H1 (cell line): ENCODE results near the gene PIMREG. TPM values are rescaled to one million over a fixed set of nuclear protein-coding genes. Genes with fewer than 3 reads are reported as not detected.

Experiments
- CTCF ChIA-PET: fragments of 300-600 bp; sonication (Branson Sonifier 250); formaldehyde crosslinking; loops from one replicate; lab custom pipeline; 2021; ENCODE audit not compliant: partially characterized antibody; lab: Charles Lee
- POLR2A ChIA-PET: fragments of 300-600 bp; sonication (Branson Sonifier 250); formaldehyde crosslinking; loops from one replicate; lab custom pipeline; 2021; ENCODE audit warnings: inconsistent platforms; ENCODE audit not compliant: partially characterized antibody; lab: Charles Lee
- DNase-seq, 2 experiments: peaks; one replicate each; pipeline versions ENCODE4 v3.0.0 to v3.0.0-alpha.2; 2010 to 2022; ENCODE audit warnings: low spot score in 2 of 2, low read depth in 1 of 2, mixed read lengths in 1 of 2
- FAIRE-seq: peaks from 2 replicates; lab custom pipeline; 2011; peaks lifted over from hg19 to GRCh38; lab: Jason Lieb, UNC
- H2AFZ ChIP-seq: 2 replicates; pipeline ENCODE4 v1.8.1; 2012; ENCODE audit warnings: low read length, inconsistent platforms
- H2AK5ac ChIP-seq: 2 replicates; pipeline ENCODE4 v1.6.1; 2013; ENCODE audit warnings: low read depth, low read length
- H2BK120ac ChIP-seq: replicated peaks from 2 replicates; pipeline ENCODE3; 2013; ENCODE audit warnings: low read depth, low read length, inconsistent platforms
- H2BK12ac ChIP-seq: 2 replicates; pipeline ENCODE4 v1.6.1; 2013; ENCODE audit warnings: low read depth, low read length
- H2BK15ac ChIP-seq: 2 replicates; pipeline ENCODE4 v1.6.1; 2013; ENCODE audit warnings: low read length
- H2BK20ac ChIP-seq: 2 replicates; pipeline ENCODE4 v1.6.1; 2013; ENCODE audit warnings: low read length
- H2BK5ac ChIP-seq: 2 replicates; pipeline ENCODE4 v1.6.1; 2013; ENCODE audit warnings: low read depth, low read length
- H3K14ac ChIP-seq: 2 replicates; pipeline ENCODE4 v1.6.1; 2013; ENCODE audit warnings: inconsistent platforms; ENCODE audit not compliant: insufficient read length
- H3K18ac ChIP-seq: 2 replicates; pipeline ENCODE4 v1.6.1; 2013; ENCODE audit warnings: low read length; ENCODE audit errors: extremely low read depth
- H3K23ac ChIP-seq: 2 replicates; pipeline ENCODE4 v1.6.1; 2013; ENCODE audit warnings: inconsistent platforms; ENCODE audit not compliant: insufficient read length
- H3K23me2 ChIP-seq: 2 replicates; pipeline ENCODE4 v1.6.1; 2013; ENCODE audit warnings: low read depth, low read length
- H3K27ac ChIP-seq: 2 replicates; pipeline ENCODE4 v1.6.1; 2011; ENCODE audit warnings: low read depth, low read length, inconsistent platforms
- H3K27me3 ChIP-seq, 4 experiments: replicated peaks in 1 of 4; 1 replicate in 1 of 4; 2 replicates in 3 of 4; pipeline versions ENCODE4 v1.6.1 to v1.8.1; 2011 to 2013; ENCODE audit warnings: low read length in 3 of 4, mild to moderate bottlenecking in 3 of 4, inconsistent platforms in 2 of 4, mixed read lengths in 2 of 4, moderate library complexity in 1 of 4; ENCODE audit not compliant: control insufficient read depth in 3 of 4, insufficient read depth in 3 of 4; ENCODE audit errors: extremely low read depth in 1 of 4
- H3K36me3 ChIP-seq, 4 experiments: 2 replicates each; pipeline versions ENCODE4 v1.6.1 to v1.8.1; 2011 to 2013; ENCODE audit warnings: mild to moderate bottlenecking in 4 of 4, low read length in 3 of 4, moderate library complexity in 2 of 4, control low read depth in 1 of 4, inconsistent platforms in 1 of 4; ENCODE audit not compliant: insufficient read depth in 4 of 4, control insufficient read depth in 2 of 4
- H3K4ac ChIP-seq: replicated peaks from 2 replicates; pipeline ENCODE3; 2013; ENCODE audit warnings: low read length, low read depth, mixed read lengths, inconsistent platforms; ENCODE audit not compliant: insufficient read length
- H3K4me1 ChIP-seq, 4 experiments: replicated peaks in 1 of 4; 1 replicate in 1 of 4; 2 replicates in 3 of 4; pipeline versions ENCODE4 v1.6.1 to v1.8.1; 2011 to 2013; ENCODE audit warnings: low read length in 3 of 4, inconsistent platforms in 2 of 4, mixed read lengths in 1 of 4; ENCODE audit not compliant: insufficient read depth in 4 of 4, control insufficient read depth in 3 of 4
- H3K4me2 ChIP-seq, 2 experiments: 2 replicates each; pipeline versions ENCODE4 v1.6.1 to v1.8.1; 2011 to 2013; ENCODE audit warnings: low read depth in 2 of 2, low read length in 2 of 2, control low read depth in 1 of 2, inconsistent platforms in 1 of 2, mild to moderate bottlenecking in 1 of 2; ENCODE audit not compliant: insufficient read depth in 1 of 2
- H3K4me3 ChIP-seq, 4 experiments: fragments of 200-600, 300-600 bp in 1 of 4; sonication (generic), shearing (Covaris generic), sonication (Bioruptor Twin) in 1 of 4; 2 replicates each; pipeline versions ENCODE4 v1.5.1 to v1.8.1; 2011 to 2016; ENCODE audit warnings: low read length in 4 of 4, low read depth in 3 of 4, control low read depth in 2 of 4, inconsistent platforms in 2 of 4, mild to moderate bottlenecking in 2 of 4, mixed read lengths in 1 of 4, moderate library complexity in 1 of 4; ENCODE audit not compliant: insufficient read depth in 2 of 4; ENCODE audit errors: extremely low read depth in 1 of 4
- H3K56ac ChIP-seq: replicated peaks from 2 replicates; pipeline ENCODE3; 2013; ENCODE audit warnings: low read depth, mild to moderate bottlenecking, mixed read lengths, low read length, inconsistent platforms; ENCODE audit not compliant: insufficient read length
- H3K79me1 ChIP-seq: 2 replicates; pipeline ENCODE4 v1.6.1; 2013; ENCODE audit warnings: low read depth, low read length, control low read depth
- H3K79me2 ChIP-seq, 2 experiments: 2 replicates each; pipeline versions ENCODE4 v1.6.1 to v1.8.1; 2012 to 2013; ENCODE audit warnings: low read length in 2 of 2, mild to moderate bottlenecking in 2 of 2, inconsistent platforms in 1 of 2; ENCODE audit not compliant: insufficient read depth in 2 of 2, control insufficient read depth in 1 of 2
- H3K9ac ChIP-seq, 4 experiments: replicated peaks in 1 of 4; 1 replicate in 1 of 4; 2 replicates in 3 of 4; pipeline versions ENCODE4 v1.6.1 to v1.8.1; 2011 to 2013; ENCODE audit warnings: low read depth in 3 of 4, low read length in 3 of 4, control low read depth in 2 of 4, mild to moderate bottlenecking in 2 of 4, moderate library complexity in 2 of 4, inconsistent platforms in 1 of 4; ENCODE audit errors: extremely low read depth in 1 of 4
- H3K9me3 ChIP-seq, 2 experiments: 2 replicates each; pipeline versions ENCODE4 v1.6.1 to v1.8.1; 2012 to 2013; ENCODE audit warnings: mild to moderate bottlenecking in 2 of 2, moderate library complexity in 2 of 2, control low read depth in 1 of 2, inconsistent platforms in 1 of 2, low read depth in 1 of 2, low read length in 1 of 2, mixed read lengths in 1 of 2; ENCODE audit not compliant: insufficient read depth in 2 of 2
- H4K20me1 ChIP-seq, 2 experiments: replicated peaks in 1 of 2; 2 replicates each; pipeline versions ENCODE3 to v1.8.1; 2011 to 2013; ENCODE audit warnings: inconsistent platforms in 2 of 2, low read length in 2 of 2, mild to moderate bottlenecking in 1 of 2; ENCODE audit not compliant: insufficient read depth in 2 of 2, control insufficient read depth in 1 of 2
- H4K5ac ChIP-seq: 2 replicates; pipeline ENCODE4 v1.6.1; 2013; ENCODE audit warnings: low read length, low read depth, mixed read lengths, inconsistent platforms; ENCODE audit not compliant: insufficient read length
- H4K8ac ChIP-seq: 2 replicates; pipeline ENCODE4 v1.8.0; 2013; ENCODE audit warnings: mild to moderate bottlenecking, moderate library complexity, low read length, inconsistent platforms; ENCODE audit not compliant: insufficient read depth; ENCODE audit errors: extremely low read depth
- H4K91ac ChIP-seq: replicated peaks from 2 replicates; pipeline ENCODE3; 2013; ENCODE audit warnings: low read length, mixed read lengths, inconsistent platforms; ENCODE audit not compliant: insufficient read length
- BCL11A ChIP-seq, 2 experiments: IDR thresholded peaks; one replicate each; pipeline ENCODE4 v1.6.1; 2011; ENCODE audit warnings: low read depth in 2 of 2, low read length in 2 of 2, mild to moderate bottlenecking in 2 of 2
- BRCA1 ChIP-seq: IDR thresholded peaks from 2 replicates; pipeline ENCODE4 v1.6.1; 2012; ENCODE audit warnings: low read depth, low read length, improper control_type of control experiment
- POLR2A ChIP-seq, 2 experiments: IDR thresholded peaks; 1 replicate in 1 of 2; 2 replicates in 1 of 2; pipeline ENCODE4 v1.6.1; 2011; ENCODE audit warnings: low read depth in 2 of 2, low read length in 2 of 2, mild to moderate bottlenecking in 2 of 2; ENCODE audit errors: control extremely low read depth in 1 of 2
- POU5F1 ChIP-seq: IDR thresholded peaks from 2 replicates; pipeline ENCODE4 v1.6.1; 2011; ENCODE audit warnings: low read depth, mild to moderate bottlenecking, low read length, moderate library complexity
- SP4 ChIP-seq: IDR thresholded peaks from 2 replicates; pipeline ENCODE4 v1.6.1; 2012; ENCODE audit warnings: low read length, inconsistent platforms
- WGBS, 2 experiments: shearing (Covaris generic) in 1 of 2; methylation state at CpG; one replicate each; pipeline versions ENCODE4 v1.1.6 to v1.1.7; 2013 to 2015; ENCODE audit warnings: low lambda C conversion rate in 2 of 2, mixed read lengths in 2 of 2, inconsistent platforms in 1 of 2, low coverage in 1 of 2, missing lambda C conversion rate in 1 of 2; ENCODE audit not compliant: insufficient replicate concordance in 2 of 2, insufficient coverage in 1 of 2, insufficient read length in 1 of 2; ENCODE audit errors: extremely low coverage in 1 of 2, missing lambda C conversion rate in 1 of 2; 5-methylcytosine and 5-hydroxymethylcytosine counted together
- polyA plus RNA-seq, 7 experiments: library from polyadenylated mRNA; depleted of rRNA in 3 of 7; stranded (reverse) in 5 of 7; unstranded in 2 of 7; fragments of >200 nt in 5 of 7; fragments of 200-250 nt in 2 of 7; gene quantifications; 1 replicate in 5 of 7; 2 replicates in 1 of 7; 4 replicates in 1 of 7; pipeline versions ENCODE4 v1.2.1 to v1.2.3, GENCODE V29; 2011 to 2013; ENCODE audit warnings: missing spikeins in 2 of 7, mixed read lengths in 2 of 7
- total RNA-seq: library from RNA; stranded (reverse); fragmentation: NEBNext Ultra II Directional; extraction: Animal tissue kit (Norgen Biotek cat#: 25700); gene quantifications from 2 replicates; pipeline ENCODE4 v1.2.1, GENCODE V29; 2021

The PIMREG gene
- total and polyA plus RNA-seq, 2 of the 8 experiments (the other 6 are each of a cell fraction or from before 2014, with no cell fraction given), result 133 to 148 TPM

DNA sequence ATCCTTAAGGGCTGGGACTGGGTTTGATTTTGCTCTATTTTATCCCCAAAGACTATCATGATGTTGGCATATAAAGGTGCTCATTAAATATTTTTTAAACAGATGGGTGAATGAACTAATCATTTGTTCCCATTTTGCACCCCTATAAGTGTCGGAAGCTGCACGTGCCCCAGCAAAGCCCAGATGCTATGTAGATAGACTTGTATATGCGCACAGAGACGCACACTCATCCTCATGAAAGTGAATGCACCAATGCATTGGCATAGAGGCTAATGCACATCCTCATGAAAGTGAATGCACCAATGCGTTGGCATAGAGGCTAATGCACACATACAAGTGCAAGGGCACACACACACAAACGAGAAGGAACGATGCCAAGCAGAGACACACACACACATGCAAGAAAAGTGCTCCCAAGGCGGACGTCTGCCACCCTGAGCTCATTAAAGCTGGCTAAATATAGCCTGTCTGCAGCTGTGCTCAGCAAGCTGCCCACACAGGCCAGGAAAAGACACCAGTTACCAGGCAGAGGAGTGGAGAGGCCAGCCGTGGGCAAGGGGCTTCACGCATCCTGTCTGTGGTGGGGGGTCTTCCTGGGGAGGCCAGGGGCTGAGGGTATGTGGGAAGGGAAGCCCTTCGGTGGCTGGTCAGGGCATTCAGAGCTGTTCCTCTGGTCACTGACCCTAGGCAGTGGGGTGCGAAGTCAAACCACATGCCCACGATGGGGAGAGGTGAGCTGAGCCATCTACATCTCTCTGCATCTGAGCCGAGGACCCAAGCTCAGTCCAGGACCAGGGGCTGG, 52.6 kb downstream of the PIMREG start:
- Histone ChIP-seq H3K23me2 (peaks cover 4% of the 10 kb centered on the region; the same call in 1 of the 2 replicates), H2BK15ac (peak overlapping the region; percentile 14), H3K4me1 (peaks cover 9 to 30% (median 15%) of the 10 kb centered on the region in 4 experiments), H3K56ac (no peak overlapping the region), H3K4ac (peak overlapping the region; percentile 6), H2AFZ (no peak overlapping the region), H2BK20ac (peak overlapping the region; percentile 76), H2AK5ac (no peak overlapping the region), H2BK12ac (peak overlapping the region; percentile 96; the same call in 1 of the 2 replicates), H3K23ac (no peak overlapping the region), H3K9me3 (no peaks in the 10 kb centered on the region), H3K14ac (no peak overlapping the region), H3K79me2 (no peaks in the 10 kb centered on the region), H3K36me3 (no peaks in the 10 kb centered on the region), H3K18ac (no peak overlapping the region), H4K5ac (no peak overlapping the region), H3K9ac (no peak overlapping the region), H4K8ac (peak overlapping the region; percentile 45; the same call in 1 of the 2 replicates), H3K27ac (no peak overlapping the region), H3K4me2 (peak overlapping the region; percentile 64 to 80; a peak in 2 of 4 replicates), H4K20me1 (no peaks in the 10 kb centered on the region), H4K91ac (peak overlapping the region; percentile 77), H3K4me3 (peak overlapping the region in 1 of 4 experiments; percentile 51; a peak in 1 of 8 replicates), H3K27me3 (no peaks in the 10 kb centered on the region), H2BK5ac (no peak overlapping the region), H3K79me1 (no peaks in the 10 kb centered on the region), H2BK120ac (no peak overlapping the region)
- CTCF ChIA-PET, result interaction anchor here (0.9 to 1.3 kb wide), 6 partner anchors 9 to 77 kb away, joined by 3 to 6 read pairs (median 3); no protein-coding TSS in a partner anchor
- DNase-seq (no peak), FAIRE-seq (no peak)
- POLR2A ChIA-PET, result interaction anchor here (1.0 to 1.4 kb wide), 2 partner anchors 10 to 42 kb away, joined by 3 to 5 read pairs; no protein-coding TSS in a partner anchor
- WGBS, 2 experiments, result 88% methylated on average over 15 of the region's 15 CpGs; no CpG with 5 or more reads in 1 of the 2 experiments
- TF ChIP-seq POLR2A (IDR thresholded peaks at IDR 0.05; ENCODE audit: control extremely low read depth in 1 of 2, low read depth in 2 of 2, low read length in 2 of 2) (no peak), SP4 (no peak), BRCA1 (no peak), BCL11A (IDR thresholded peaks at IDR 0.05; ENCODE audit: low read depth in 2 of 2, low read length in 2 of 2) (no peak), POU5F1 (no peak)
